Fibroblast of pulmonary artery (primary cell): ENCODE data around the gene HEXD.
"Not testable (repeated sequence)": the region's sequence is repeated elsewhere in the genome, so short reads cannot be mapped to it uniquely, and the experiment has no call there.

Source experiments
- DNase-seq: peaks from one replicate; pipeline ENCODE4 v3.0.0-alpha.2; 2010; ENCODE audit warnings: low read depth
- H3K4me3 ChIP-seq: replicated peaks from 2 replicates; pipeline ENCODE4 v1.5.1; 2011; ENCODE audit warnings: low read depth, mild to moderate bottlenecking, control low read depth, low read length, moderate library complexity
- TF ChIP-seq, protein P1 (sequence below): IDR thresholded peaks from 2 replicates; pipeline ENCODE4 v1.5.1; 2011; ENCODE audit warnings: mild to moderate bottlenecking, control low read depth, low read length, inconsistent platforms; ENCODE audit errors: missing control alignments

Gene HEXD

DNA sequence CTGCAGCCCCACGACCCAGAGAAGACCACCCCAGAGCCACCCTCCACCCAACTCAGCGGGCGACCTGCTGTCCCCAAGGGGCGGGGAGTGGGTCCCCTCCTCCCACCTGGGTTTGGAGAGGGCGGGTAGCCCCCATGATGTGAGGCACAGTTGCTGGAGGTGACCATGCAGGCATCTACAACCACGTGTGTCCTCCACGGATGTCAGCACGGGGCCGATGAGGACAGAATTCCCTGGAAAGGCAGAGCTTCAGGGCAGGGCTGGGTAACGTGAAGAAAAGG is 39.5 kb upstream of the HEXD start:
- TF ChIP-seq, protein P1, sequence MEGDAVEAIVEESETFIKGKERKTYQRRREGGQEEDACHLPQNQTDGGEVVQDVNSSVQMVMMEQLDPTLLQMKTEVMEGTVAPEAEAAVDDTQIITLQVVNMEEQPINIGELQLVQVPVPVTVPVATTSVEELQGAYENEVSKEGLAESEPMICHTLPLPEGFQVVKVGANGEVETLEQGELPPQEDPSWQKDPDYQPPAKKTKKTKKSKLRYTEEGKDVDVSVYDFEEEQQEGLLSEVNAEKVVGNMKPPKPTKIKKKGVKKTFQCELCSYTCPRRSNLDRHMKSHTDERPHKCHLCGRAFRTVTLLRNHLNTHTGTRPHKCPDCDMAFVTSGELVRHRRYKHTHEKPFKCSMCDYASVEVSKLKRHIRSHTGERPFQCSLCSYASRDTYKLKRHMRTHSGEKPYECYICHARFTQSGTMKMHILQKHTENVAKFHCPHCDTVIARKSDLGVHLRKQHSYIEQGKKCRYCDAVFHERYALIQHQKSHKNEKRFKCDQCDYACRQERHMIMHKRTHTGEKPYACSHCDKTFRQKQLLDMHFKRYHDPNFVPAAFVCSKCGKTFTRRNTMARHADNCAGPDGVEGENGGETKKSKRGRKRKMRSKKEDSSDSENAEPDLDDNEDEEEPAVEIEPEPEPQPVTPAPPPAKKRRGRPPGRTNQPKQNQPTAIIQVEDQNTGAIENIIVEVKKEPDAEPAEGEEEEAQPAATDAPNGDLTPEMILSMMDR = no peak
- no peak for DNase-seq
- no peak overlapping the region for H3K4me3 ChIP-seq

DNA sequence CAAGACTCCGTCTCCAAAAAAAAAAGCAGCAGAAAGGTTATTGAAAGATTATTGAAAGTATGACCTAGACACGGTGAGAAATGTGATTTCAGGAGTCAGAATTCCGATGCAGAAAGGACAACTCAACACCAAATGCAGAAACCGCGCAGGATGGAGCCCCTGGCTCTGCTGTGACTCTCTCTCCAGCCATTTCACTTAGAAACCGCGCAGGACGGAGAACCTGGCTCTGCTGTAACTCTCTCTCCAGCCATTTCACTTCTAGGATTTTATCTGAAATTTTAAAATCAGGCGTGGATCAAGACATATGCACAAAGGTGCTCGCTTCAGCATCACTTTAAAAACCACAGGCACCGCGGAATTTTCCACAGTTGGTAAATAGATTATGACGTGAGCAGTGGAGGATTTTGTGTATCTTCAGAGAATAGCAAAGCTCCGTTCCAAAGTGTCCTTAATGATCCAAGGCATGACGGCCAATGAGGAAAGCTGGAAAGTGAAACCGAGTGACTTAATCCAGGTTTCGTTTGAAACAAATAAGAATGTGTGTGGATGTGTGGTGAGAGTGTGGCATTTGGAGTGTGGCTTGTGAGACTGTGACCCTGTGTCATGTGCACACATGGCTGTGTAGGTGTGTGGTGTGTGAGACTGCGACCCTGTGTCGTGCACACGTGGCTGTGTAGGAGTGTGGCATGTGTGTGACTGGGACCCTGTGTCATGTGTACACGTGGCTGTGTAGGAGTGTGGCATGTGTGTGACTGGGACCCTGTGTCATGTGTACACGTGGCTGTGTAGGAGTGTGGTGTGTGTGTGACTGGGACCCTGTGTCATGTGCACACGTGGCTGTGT is 37.1 kb upstream of the HEXD start:
- DNase-seq = peak; percentile 10
- no peak overlapping the region for H3K4me3 ChIP-seq
- TF ChIP-seq, protein P1 = no peak

DNA sequence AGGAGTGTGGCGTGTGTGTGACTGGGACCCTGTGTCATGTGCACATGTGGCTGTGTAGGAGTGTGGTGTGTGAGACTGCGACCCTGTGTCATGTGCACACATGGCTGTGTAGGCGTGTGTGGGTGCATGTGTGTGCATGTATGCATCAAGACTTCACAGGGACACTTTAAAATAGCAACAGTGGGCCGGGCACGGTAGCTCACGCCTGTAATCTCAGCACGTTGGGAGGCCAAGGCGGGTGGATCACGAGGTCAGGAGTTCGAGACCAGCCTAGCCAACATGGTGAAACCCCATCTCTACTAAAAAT is 36.5 kb upstream of the HEXD start:
- DNase-seq, H3K4me3 ChIP-seq: not testable (repeated sequence)

DNA sequence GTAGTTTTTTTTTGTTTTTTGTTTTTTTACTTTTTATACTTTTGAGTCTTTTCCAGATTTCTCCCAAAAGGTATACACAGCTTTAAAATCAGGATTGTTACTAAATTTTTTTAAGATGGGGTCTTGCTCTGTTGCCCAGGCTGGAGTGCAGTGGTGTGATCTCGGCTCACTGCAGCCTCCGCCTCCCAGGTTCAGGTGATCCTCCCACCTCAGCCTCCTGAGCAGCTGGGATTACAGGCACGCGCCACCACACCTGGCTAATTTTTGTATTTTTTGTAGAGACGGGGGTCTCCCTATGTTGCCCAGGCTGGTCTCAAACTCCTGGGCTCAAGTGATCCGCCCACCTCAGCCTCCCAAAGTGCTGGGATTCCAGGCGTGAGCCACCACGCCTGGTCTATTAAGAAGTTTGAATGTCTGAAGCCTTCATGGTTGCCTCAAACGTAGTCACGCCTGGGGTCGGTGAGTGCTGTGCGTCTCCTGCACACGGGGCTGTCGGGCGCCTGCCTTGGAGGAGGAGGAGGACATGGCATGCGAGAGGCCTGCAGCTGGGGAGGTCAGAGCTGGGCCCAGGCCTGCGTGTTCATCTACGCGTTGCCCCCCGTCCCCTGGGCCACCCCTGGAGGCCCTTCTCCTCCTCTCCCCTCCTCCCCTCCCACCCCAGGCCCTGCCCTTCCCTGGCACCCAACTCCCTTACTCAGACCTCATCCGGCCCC is 35.8 kb upstream of the HEXD start:
- DNase-seq, H3K4me3 ChIP-seq: not testable (repeated sequence)

DNA sequence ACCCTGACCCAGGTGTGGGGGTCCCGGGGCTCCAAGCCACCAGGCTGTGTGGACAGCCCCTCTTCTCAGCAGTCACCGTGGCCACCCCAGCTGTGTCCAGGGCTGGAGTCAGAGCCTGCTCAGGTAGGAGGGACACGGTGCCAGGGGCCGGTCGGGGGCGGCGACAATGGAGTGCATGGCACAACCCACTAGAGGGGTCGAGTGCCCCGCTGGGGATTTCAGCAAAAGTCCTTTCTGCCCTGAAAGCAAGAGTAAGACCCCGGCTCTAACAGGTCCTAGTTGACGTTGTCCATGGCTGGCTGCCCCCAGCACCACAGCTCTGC is 35.3 kb upstream of the HEXD start:
- TF ChIP-seq, protein P1 = no peak
- no peak overlapping the region for H3K4me3 ChIP-seq
- DNase-seq = no peak

DNA sequence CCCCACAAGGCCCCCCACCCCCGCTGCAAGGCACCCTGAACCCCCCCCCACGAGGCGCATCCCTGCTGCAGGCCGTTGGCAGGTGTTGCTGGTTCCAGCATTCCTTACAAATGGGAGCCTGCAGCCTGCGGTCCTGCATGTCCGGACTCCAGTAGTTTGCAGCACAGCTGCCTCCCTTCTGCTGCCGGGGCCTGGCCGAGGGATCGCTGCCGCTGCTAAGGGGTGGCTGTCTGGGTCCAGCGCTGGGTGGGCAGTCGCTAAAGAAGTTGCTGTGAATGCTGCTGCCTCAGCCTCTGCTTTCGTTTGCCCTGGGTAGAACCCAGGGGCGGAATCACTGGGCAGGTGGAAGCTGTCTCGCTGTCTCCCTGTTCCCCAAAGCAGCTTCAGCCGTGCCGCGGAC is 34.7 kb upstream of the HEXD start:
- H3K4me3 ChIP-seq = no peak overlapping the region
- DNase-seq = no peak
- TF ChIP-seq, protein P1 = no peak

DNA sequence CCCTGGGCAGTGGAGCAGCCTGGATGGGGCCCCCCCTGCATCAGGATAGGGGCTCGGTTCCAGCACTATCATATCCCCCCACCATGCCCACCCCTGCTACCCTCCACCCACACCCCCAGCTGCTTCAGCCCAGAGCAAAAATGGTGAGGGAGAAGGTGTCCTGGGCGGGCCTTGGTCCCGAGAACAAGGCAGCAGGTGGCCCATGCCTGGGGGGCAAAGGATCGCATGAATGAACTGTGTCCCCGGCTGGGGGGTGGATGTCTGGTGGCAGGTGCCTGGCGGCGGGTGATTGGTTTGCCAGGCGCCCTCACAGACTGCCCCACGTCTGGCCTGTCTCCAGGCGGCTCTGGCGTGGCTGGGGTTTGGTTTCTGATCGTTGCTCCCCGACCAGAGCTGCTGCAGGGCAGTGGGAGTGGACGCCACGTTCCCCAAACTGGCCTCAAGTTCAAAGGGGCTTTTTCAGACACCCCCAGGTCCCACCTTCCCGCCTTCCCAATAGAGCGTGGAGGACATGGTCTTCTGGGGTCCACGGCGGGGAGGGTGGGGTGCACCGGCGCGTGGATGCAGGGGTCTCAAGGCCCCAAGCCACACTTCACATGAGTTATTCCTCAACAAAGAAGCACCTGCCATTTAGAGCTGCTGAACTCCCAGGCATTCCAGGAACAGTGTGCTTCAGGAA is 34.0 kb upstream of the HEXD start:
- no peak overlapping the region for H3K4me3 ChIP-seq
- no peak for DNase-seq
- TF ChIP-seq, protein P1 = no peak
